GM08714 (cell line): ENCODE measurements around the gene SFTPD.

Experiments
- H3K4me3 ChIP-seq: fragments of 200-500 bp; sonication (Bioruptor generic); 2 replicates; pipeline ENCODE4 v1.5.1; 2014; ENCODE audit warnings: mild to moderate bottlenecking, low read length, inconsistent platforms
- ZNF274 ChIP-seq: IDR thresholded peaks from 2 replicates; pipeline ENCODE4 v1.6.1; 2012; ENCODE audit warnings: mild to moderate bottlenecking, low read depth, low read length

The SFTPD gene

DNA sequence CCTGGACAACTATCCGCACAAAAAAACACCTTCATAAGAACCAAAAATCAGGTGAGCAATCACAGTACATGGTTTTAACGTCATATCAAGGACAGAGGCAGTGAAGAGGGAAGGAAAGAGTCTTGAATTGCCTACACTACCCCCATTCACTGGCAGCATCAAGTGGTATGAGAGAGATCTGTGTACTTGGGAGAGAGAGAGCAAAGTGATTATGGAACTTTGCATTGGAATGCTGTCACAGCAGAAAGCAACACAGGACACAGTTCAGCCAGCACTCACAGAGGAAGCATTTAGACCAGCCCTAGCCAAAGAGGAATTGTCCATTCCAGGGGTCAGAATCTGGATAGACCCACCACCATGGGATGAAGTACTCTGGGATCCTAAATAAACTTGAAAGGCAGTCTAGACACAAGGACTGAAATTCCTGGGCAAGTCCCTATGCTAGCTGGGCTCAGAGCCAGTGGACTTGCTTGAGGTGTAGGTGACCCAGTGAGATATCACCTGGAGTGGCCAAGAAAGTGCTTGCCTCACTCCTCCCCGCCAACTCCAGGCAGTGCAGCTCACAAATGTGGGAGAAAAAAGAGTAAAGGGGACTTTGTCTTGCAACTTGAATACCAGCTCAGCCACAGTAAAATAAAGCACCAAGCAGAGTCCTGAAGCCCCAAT, 30.5 kb upstream of the SFTPD start:
- no peak for TF ChIP-seq ZNF274
- H3K4me3 ChIP-seq = no peak overlapping the region

DNA sequence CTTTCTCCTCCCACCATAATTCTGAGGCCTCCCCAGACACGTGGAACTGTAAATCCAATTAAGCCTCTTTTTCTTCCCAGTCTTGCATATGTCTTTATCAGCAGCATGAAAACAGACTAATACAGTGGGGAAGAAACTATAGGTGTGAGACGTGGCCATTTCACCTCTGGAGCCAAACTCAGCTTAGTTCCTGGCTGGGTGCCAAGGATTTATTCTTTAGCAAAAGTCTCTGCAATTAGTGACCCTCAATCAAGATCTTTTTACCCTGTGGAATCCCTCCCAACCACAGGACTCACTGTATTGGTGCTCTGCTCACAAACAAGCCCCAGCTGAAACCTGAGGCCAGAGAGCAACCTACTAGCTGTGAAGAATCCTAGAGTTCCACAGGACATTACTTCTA, 28.1 kb upstream of the SFTPD start:
- no peak overlapping the region for H3K4me3 ChIP-seq
- TF ChIP-seq ZNF274 = no peak

DNA sequence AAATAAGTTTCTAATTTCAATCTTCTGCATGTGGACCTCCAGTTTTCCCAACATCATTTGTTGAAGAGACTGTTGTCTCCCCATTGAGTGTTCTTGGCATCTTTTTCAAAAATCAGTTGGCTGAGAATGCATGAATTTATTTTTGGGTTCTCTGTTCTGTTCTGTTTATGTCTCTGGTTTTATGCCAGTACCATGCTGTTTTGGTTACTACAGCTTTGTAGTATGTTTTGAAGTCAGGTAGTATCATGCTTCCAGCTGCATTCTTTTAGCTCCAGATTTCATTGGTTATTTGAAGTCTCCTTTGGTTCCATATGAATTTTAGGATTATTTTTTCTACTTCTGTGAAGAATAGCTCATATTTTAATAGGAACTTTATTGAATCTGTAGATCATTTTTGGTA, 21.2 kb upstream of the SFTPD start:
- no peak for TF ChIP-seq ZNF274
- no peak overlapping the region for H3K4me3 ChIP-seq

DNA sequence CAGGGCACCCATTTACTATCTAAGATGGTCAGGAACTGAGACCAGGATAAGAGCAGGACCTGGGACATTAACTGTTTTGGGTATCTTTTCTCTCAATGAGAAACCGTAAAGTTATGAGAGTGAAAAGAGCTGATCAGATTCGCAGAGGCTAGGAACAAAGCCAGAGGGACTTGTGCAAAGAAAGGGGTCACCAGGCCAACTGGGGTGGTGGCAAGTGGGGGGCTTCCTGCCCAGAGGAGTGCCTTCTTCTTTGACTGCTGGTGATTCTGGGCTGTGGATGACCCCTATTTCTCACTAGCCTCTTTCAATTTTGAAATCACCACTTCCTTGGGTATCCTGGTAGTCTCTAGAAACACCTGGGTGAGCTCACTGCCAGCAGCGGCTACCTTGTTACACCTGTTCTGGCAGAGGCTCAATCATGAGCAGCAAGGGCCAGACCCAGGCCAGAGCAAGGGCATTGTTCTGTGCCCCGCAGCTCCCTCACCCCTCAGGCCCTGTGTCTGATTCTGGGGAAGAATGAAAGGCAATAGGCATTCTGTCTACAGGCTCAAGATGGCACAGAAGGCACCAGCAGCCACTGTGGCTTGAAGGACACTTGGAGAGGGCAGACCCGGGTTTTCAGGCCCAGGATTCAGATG, 999 bp downstream of the SFTPD start:
- no peak overlapping the region for H3K4me3 ChIP-seq
- no peak for TF ChIP-seq ZNF274

DNA sequence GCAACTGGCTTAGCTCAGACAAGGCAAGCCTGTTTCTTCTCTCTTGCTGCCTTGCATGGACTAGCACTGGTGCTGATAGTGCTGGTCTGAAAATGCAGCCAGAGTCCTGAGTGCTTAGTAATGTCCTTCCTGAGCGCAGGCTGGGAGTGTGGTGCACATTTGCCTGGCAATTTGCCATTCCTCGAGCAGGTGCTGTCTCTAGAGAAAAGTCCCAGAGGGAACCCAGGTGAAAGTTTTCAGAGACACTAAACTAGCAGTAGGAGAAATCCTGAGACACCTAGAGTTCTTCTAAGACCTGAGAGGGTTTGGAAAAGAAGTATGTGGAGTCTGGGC, 1.9 kb downstream of the SFTPD start:
- TF ChIP-seq ZNF274 = no peak
- no peak overlapping the region for H3K4me3 ChIP-seq

DNA sequence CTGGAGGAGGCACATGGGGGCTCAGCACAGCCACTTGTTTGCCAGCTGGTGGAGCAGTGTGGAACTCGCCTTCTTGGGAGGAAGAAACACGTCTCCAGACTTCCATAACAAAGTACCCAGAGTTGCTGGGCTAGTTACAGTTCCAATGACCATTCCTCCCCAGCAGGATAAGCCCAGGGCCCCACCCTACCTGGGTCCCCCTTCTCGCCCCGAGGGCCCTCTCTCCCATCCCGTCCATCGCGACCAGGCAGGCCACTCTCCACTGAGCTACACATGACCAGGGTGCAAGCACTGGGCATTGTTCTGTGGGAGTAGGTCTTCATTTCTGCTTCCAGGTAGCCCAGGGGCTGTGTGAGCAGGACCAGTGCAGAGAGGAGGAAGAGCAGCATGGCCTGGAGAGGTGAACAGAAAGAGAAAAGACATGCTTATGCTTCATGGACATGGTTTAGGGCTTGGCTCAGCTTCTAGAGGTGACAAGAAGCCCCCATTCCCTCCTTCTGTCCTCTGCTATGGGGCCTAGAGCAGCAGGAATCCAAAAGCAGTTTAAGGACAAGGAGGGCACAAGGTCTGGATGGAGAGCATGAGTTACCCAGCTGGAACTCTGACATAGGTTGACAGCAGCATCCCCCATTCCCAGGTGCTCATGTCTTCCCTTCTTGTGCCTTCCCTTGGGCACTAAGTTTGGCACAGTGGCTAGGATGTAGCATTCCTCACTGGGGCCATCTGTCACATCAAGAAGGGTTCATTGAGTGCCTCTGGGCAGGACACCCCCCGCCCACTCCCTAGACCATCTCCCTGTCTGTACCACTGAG, 2.4 kb downstream of the SFTPD start:
- no peak for TF ChIP-seq ZNF274
- no peak overlapping the region for H3K4me3 ChIP-seq

DNA sequence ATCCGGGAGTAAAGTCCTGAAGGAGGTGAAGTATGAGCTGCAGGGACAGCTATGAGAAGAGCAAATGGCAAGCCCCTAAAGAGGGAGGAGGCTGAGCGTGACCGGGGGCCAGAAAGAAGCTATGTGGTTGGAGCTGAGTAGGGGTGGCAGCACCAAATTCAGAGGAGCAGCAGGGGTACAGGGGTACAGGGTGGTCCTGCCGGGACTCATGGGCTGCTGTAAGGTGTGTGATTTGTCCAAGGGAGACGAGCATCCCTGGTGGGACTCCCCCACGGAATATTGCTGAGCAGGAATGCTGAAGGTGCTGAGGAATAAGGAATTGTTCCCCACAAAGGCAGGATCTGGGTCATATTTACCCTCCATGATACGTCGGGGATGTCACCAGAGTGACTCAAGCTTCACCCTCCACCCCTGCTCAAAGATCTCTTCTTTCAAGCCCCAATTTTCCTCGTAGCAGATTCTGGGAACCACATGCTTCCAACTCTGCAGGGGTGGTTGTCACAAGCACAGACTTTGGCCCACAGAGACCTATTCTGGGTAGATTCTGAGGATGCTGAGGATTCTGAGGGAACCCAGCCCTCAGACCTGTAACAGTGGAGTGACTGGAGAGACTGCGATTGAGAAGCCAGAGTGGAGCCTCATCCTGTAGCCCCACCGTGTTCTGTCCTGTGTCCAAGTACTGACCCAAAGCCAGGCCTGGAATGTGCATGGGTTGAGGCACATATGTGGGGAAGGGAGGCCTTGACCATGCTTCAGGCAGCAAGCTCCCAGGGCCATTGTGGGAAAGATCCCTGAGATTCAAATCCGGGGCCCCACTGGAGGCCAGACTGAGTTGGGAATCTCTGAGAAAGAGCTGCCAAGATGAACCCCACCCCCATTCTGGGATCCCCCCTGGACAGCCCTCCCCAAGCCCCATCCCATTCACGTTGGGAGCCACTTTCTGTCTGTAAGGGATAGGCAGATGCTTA, 4.2 kb downstream of the SFTPD start:
- TF ChIP-seq ZNF274 = no peak
- no peak overlapping the region for H3K4me3 ChIP-seq

DNA sequence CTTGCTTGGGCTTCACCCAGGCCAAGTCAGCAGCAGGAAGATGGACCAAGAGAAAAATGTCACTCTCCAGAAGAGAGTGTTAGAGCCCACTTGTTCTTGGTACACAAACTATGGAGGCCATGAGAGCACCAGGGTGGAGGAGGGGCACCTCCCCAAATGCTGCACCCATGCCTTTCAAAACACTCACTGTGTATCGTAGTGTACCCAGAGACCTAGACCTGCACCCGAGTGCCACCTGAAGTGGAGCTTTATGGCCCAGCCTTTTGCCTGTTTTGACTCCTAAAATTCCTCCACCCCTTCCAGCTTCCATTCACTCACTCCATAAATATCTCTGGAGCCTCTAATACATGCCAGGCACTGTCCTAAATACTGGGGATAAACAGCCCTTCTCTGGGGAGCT, 5.0 kb downstream of the SFTPD start:
- H3K4me3 ChIP-seq = no peak overlapping the region
- no peak for TF ChIP-seq ZNF274

DNA sequence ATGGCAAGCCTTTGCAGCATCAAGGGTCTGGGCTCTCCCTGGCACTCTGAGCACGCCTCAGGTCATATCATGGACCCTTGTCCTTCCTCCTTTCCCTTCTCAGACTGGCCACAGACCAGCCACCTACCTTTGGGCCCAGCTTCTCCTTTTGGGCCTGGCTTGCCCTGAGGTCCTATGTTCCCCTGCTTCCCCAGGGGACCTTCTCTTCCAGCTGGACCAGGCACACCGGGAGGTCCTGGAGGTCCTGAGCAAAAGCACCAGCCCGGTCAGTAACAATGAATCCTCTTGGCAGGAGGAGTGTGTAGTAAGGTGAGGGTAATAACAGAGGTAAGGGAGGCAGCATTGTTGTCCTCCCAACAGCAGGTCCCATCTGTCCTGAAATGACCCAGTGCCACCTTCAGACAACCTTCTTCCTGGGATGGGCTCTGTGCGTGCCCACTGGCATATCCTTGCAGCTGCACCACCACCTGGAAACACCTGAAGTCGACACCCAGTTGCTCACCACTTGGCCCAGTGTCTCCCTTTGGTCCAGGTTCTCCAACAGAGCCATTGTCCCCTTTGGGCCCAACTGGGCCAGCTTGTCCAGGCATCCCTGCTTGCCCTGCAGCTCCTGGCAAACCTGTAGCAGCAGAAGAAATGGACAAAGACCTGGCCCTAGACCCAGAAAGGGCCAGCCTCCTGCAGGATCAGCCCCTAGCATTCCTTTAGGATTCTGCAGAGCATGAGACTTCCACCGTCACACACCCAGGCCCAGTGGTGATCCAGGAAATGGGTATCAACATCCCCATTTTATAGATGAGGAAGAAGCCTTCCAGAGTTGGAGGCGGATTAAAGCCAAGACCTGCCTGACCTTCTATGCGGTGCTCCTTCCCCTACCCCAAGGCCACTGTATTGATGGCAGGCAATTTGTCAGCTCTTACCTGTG, 6.4 kb downstream of the SFTPD start:
- no peak for TF ChIP-seq ZNF274
- H3K4me3 ChIP-seq = no peak overlapping the region

DNA sequence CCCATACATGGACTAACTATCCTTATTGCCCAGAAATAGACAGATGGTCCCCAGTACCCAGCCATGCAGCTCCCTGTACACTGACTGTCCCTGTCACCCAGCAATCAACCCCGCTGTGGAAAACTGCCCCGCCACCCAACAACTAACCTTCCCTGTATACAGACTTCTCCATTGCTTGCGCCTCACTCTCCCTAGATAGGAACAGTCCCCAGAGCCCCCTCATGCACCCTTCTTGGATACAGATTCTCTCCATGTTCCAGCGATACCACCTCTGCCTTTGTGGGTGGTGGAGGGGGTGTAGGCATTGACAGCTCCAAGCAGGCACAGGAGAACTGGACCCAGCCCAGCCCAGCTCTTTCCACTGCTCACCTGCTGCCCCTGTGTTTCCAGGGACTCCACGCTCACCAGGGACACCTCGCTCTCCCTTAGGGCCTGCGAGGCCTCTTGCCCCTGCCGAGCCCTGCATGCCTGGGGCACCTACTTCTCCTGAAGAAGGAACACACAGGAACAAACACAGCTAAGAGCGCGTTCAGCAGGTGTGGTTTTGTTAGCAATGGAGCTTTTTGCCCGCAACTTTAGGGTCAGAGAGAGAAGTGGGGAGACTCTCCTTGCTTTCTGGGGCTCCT, 7.2 kb downstream of the SFTPD start:
- no peak overlapping the region for H3K4me3 ChIP-seq
- no peak for TF ChIP-seq ZNF274

DNA sequence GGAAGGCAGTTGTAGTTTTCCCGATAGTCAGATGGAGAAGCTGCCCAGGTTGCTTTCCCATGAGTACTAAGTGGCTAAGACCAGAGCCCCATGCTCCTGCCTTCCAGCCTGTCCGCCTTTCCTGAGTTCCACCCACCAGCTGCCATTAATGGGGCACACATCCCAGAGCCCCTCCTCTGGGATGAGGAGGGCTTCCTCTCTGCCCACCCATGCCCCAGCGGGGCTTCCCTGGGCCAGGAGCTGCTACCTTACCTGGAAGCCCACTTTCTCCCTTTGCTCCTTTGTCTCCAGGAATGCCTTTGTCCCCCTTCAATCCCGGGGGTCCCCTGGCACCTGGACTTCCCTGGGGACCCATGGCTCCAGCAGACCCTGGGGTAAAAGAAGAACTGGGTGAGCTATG, 7.8 kb downstream of the SFTPD start:
- no peak for TF ChIP-seq ZNF274
- no peak overlapping the region for H3K4me3 ChIP-seq

DNA sequence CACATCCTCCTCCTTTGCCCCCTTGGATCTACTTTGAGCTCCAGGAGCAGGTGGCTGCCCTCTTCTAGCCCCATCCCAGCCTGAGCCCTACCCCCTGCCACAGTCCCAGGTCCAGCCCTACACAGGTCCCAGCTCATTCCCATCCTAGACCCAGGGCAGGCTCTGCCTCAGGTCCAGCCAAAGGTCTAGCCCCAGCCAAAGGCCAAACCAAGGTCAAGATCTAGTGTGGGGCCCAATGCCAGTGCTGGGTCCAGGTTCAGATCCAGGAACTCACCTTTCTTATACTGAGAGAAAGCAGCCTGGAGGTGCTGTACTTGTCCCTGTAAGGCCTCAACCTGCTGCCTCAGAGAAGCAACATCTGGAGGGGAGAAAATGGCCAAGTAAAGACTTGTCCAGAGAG, 8.5 kb downstream of the SFTPD start:
- no peak overlapping the region for H3K4me3 ChIP-seq
- TF ChIP-seq ZNF274 = no peak

DNA sequence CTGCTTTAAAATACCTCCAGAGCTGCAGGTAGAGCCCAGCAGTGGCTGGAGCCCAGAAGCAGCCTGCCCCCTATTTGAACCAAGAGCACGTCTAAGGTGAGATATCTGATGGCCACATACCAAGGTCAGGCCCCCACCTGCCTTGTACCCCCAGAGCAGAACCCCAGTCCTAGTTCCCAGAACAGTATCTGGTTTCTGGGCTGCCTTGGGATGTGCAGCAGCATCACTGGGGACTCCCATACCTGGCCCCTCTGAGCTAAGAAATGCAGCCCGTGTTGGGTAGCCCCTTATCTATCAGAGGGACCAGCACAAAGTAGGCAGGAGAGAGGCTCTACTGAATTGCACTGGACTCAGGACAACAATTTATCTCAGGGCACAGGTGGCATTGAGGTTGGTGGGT, 8.9 kb downstream of the SFTPD start:
- H3K4me3 ChIP-seq = no peak overlapping the region
- TF ChIP-seq ZNF274 = no peak
